Measurements from ENCODE around the gene SERPINA3. TPM values are rescaled to one million over a fixed set of nuclear protein-coding genes. Genes with fewer than 3 reads are reported as not detected.
A peak's percentile ranks its signal among the peaks of the same experiment; 100 is the strongest.

SERPINA3 gene
- total and polyA plus RNA-seq, 2 donors (not counting 1 experiment from before 2014, with no cell fraction given), result 0.47 to 0.50 TPM

DNA sequence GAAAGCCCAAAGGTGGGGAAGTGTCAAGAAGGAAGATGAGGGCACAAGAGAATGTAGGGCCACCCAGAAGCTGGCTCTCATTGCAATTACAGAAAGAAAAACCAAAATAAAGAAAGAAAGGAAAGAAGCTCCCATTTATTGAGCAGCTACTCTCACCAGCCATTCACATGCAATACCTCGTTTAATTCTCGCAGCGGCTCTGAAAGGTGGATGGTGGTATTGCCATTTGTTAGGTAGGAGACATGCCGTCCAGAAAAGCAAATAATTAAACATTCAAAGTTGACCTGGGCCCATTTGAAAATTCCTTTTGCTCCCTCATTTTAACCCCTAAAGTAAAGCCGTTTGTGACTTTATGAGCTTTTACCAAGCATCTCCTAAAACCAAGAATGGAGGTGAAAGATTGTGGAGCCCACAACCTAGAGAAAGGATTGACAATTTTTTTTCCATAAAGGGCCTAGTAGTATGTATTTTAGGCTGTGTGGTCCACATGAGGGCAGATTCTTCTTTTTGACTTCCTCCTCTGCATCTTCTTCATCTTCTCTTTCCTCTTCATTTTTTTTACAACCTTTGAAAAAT lies 5.3 kb downstream of the SERPINA3 start:
- no peak for DNase-seq (ENCODE audit: low read depth in 2 of 2)
- Histone ChIP-seq H3K4me3 (replicated peaks in 1 of 4; ENCODE audit: control extremely low read depth in 1 of 4, insufficient read depth in 1 of 4, low read depth in 3 of 4, low read length in 4 of 4) (no peak overlapping the region), H3K4me2 (ENCODE audit: extremely low read depth, insufficient read depth, low read length) (no peak overlapping the region), H3K4me1 (ENCODE audit: control insufficient read depth, extremely low read depth, insufficient read depth, low read length) (no peaks in the 10 kb centered on the region), H3K36me3 (ENCODE audit: control insufficient read depth, insufficient read depth, low read length) (no peaks in the 10 kb centered on the region), H3K27ac (ENCODE audit: insufficient read depth, low read length) (no peak overlapping the region), H3K9ac (ENCODE audit: insufficient read depth, low read length) (no peak overlapping the region), H2AFZ (ENCODE audit: low read length) (no peak overlapping the region), H3K79me2 (ENCODE audit: control insufficient read depth, insufficient read depth, low read length) (no peaks in the 10 kb centered on the region), H3K9me3 (ENCODE audit: control insufficient read depth, insufficient read depth, low read depth, low read length) (no peaks in the 10 kb centered on the region), H4K20me1 (ENCODE audit: control insufficient read depth, extremely low read depth, insufficient read depth, low read length) (no peaks in the 10 kb centered on the region), H3K27me3 (ENCODE audit: control insufficient read depth, insufficient read depth, low read length) (no peaks in the 10 kb centered on the region)
- TF ChIP-seq, protein P1, sequence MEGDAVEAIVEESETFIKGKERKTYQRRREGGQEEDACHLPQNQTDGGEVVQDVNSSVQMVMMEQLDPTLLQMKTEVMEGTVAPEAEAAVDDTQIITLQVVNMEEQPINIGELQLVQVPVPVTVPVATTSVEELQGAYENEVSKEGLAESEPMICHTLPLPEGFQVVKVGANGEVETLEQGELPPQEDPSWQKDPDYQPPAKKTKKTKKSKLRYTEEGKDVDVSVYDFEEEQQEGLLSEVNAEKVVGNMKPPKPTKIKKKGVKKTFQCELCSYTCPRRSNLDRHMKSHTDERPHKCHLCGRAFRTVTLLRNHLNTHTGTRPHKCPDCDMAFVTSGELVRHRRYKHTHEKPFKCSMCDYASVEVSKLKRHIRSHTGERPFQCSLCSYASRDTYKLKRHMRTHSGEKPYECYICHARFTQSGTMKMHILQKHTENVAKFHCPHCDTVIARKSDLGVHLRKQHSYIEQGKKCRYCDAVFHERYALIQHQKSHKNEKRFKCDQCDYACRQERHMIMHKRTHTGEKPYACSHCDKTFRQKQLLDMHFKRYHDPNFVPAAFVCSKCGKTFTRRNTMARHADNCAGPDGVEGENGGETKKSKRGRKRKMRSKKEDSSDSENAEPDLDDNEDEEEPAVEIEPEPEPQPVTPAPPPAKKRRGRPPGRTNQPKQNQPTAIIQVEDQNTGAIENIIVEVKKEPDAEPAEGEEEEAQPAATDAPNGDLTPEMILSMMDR (conservative IDR thresholded peaks at IDR 0.05 in 1 of 2, IDR thresholded peaks at IDR 0.05 in 1 of 2; ENCODE audit: low read depth in 1 of 2, low read length in 2 of 2), result no peak
- no peak for TF ChIP-seq EZH2 (IDR thresholded peaks at IDR 0.05; ENCODE audit: low read length, missing control alignments)

DNA sequence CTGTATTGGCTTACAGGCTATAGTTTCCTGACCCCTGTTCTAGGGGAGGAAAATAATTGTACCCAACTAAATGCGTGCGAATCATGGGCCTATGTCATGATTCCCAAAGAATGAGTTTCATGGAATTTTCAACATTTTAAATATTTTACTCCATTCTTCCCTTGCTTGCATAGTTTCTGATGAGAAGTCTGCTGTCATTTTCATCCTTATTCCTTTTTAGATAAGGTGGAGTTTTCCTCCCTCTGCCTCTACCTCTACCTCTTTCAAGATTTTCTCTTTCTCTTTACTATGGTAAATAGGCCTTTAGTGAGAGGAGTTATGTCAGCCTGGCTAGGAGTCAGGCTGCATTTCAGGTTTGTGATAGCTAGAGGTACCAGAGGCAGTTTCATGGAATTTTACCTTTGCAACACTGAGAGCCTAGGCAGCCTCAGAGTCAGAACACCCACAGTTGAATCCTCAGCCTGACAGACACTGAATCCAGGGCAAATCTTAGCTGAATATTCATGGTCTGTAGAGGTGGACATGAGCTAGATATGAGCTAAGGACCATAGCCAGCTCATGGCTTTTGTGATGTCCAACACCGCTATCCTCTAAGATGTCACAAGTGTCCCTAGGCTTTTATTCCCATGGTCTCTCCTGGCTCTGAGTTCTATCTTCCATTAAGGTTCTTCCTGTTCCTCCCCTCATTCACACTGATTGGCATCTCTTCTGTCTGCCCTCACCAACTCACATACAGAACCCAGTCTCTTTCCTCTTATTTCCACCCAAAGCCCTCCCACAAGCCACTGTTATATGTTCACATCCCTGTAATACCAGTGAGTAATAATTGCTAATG lies 6.0 kb downstream of the SERPINA3 start:
- DNase-seq (ENCODE audit: low read depth in 2 of 2), result peak in 1 of 2 donors; percentile 30
- H3K4me2 ChIP-seq (ENCODE audit: extremely low read depth, insufficient read depth, low read length), result no peak overlapping the region
- H4K20me1 ChIP-seq (ENCODE audit: control insufficient read depth, extremely low read depth, insufficient read depth, low read length), result no peaks in the 10 kb centered on the region
- no peak overlapping the region for H2AFZ ChIP-seq (ENCODE audit: low read length)
- no peak overlapping the region for H3K4me3 ChIP-seq (replicated peaks in 1 of 4; ENCODE audit: control extremely low read depth in 1 of 4, insufficient read depth in 1 of 4, low read depth in 3 of 4, low read length in 4 of 4)
- TF ChIP-seq, protein P1 (conservative IDR thresholded peaks at IDR 0.05 in 1 of 2, IDR thresholded peaks at IDR 0.05 in 1 of 2; ENCODE audit: low read depth in 1 of 2, low read length in 2 of 2), result no peak
- TF ChIP-seq EZH2 (IDR thresholded peaks at IDR 0.05; ENCODE audit: low read length, missing control alignments), result no peak
- H3K36me3 ChIP-seq (ENCODE audit: control insufficient read depth, insufficient read depth, low read length), result no peaks in the 10 kb centered on the region
- no peaks in the 10 kb centered on the region for H3K4me1 ChIP-seq (ENCODE audit: control insufficient read depth, extremely low read depth, insufficient read depth, low read length)
- H3K9me3 ChIP-seq (ENCODE audit: control insufficient read depth, insufficient read depth, low read depth, low read length), result no peaks in the 10 kb centered on the region
- H3K79me2 ChIP-seq (ENCODE audit: control insufficient read depth, insufficient read depth, low read length), result no peaks in the 10 kb centered on the region
- H3K27me3 ChIP-seq (ENCODE audit: control insufficient read depth, insufficient read depth, low read length), result no peaks in the 10 kb centered on the region
- no peak overlapping the region for H3K27ac ChIP-seq (ENCODE audit: insufficient read depth, low read length)
- H3K9ac ChIP-seq (ENCODE audit: insufficient read depth, low read length), result no peak overlapping the region

- no peaks in the 10 kb centered on the region for H3K36me3 ChIP-seq (ENCODE audit: control insufficient read depth, insufficient read depth, low read length)
- no peaks in the 10 kb centered on the region for H3K27me3 ChIP-seq (ENCODE audit: control insufficient read depth, insufficient read depth, low read length)
- no peak overlapping the region for H3K27ac ChIP-seq (ENCODE audit: insufficient read depth, low read length)
- H3K4me3 ChIP-seq (replicated peaks in 1 of 4; ENCODE audit: control extremely low read depth in 1 of 4, insufficient read depth in 1 of 4, low read depth in 3 of 4, low read length in 4 of 4), result no peak overlapping the region
- H3K9me3 ChIP-seq (ENCODE audit: control insufficient read depth, insufficient read depth, low read depth, low read length), result no peaks in the 10 kb centered on the region
- TF ChIP-seq, protein P1 (conservative IDR thresholded peaks at IDR 0.05 in 1 of 2, IDR thresholded peaks at IDR 0.05 in 1 of 2; ENCODE audit: low read depth in 1 of 2, low read length in 2 of 2), result no peak
- TF ChIP-seq EZH2 (IDR thresholded peaks at IDR 0.05; ENCODE audit: low read length, missing control alignments), result no peak
- H3K9ac ChIP-seq (ENCODE audit: insufficient read depth, low read length), result no peak overlapping the region
- no peaks in the 10 kb centered on the region for H3K4me1 ChIP-seq (ENCODE audit: control insufficient read depth, extremely low read depth, insufficient read depth, low read length)
- DNase-seq (ENCODE audit: low read depth in 2 of 2), result no peak
- H3K79me2 ChIP-seq (ENCODE audit: control insufficient read depth, insufficient read depth, low read length), result no peaks in the 10 kb centered on the region
- no peaks in the 10 kb centered on the region for H4K20me1 ChIP-seq (ENCODE audit: control insufficient read depth, extremely low read depth, insufficient read depth, low read length)
- H3K4me2 ChIP-seq (ENCODE audit: extremely low read depth, insufficient read depth, low read length), result no peak overlapping the region
- H2AFZ ChIP-seq (ENCODE audit: low read length), result no peak overlapping the region
Observed at GRCh38 chr14:94619297-94619696, 7.1 kb downstream of the SERPINA3 start.
